ENCODE data around the gene TBC1D4. TPM values are rescaled to one million over a fixed set of nuclear protein-coding genes. Genes with fewer than 3 reads are reported as not detected.

Gene TBC1D4
- total and polyA plus RNA-seq, 7 donors: 5.4 to 15.0 (median 7.8) TPM

GRCh38 chr13:75458696-75459422, 23.1 kb downstream of the TBC1D4 start:
- no peaks in the 10 kb centered on the region for H3K4me1 ChIP-seq
- no peak for TF ChIP-seq CTCF (IDR thresholded peaks at IDR 0.05)
- no peak for TF ChIP-seq EP300 (IDR thresholded peaks at IDR 0.05)
- no peak for TF ChIP-seq POLR2A (IDR thresholded peaks at IDR 0.05)
- H3K9me3 ChIP-seq: no peaks in the 10 kb centered on the region
- H3K4me3 ChIP-seq: no peak overlapping the region
- WGBS, 2 donors: 18 to 71% methylated on average over 6 of the region's 6 CpGs
- H3K27ac ChIP-seq: no peak overlapping the region
- DNase-seq: no peak
- H3K36me3 ChIP-seq: no peaks in the 10 kb centered on the region
- intact Hi-C loops (cut with DNase I): no loop called here
- no peaks in the 10 kb centered on the region for H3K27me3 ChIP-seq

- TF ChIP-seq EP300 (IDR thresholded peaks at IDR 0.05) (no peak), POLR2AphosphoS5 (IDR thresholded peaks at IDR 0.05) (no peak), CTCF (IDR thresholded peaks at IDR 0.05) (no peak), POLR2A (IDR thresholded peaks at IDR 0.05) (no peak)
- Histone ChIP-seq H3K27me3 (no peaks in the 10 kb centered on the region), H3K4me1 (no peaks in the 10 kb centered on the region), H3K9me3 (no peaks in the 10 kb centered on the region), H3K36me3 (no peaks in the 10 kb centered on the region), H3K4me3 (no peak overlapping the region), H3K27ac (no peak overlapping the region)
- intact Hi-C loops (cut with DNase I): no loop called here
- no peak for DNase-seq
Measured at GRCh38 chr13:75455962-75456361, 26.0 kb downstream of the TBC1D4 start.

GRCh38 chr13:75454497-75454896, 27.5 kb downstream of the TBC1D4 start:
- intact Hi-C loops (cut with DNase I): no loop called here
- H3K27ac ChIP-seq: no peak overlapping the region
- no peaks in the 10 kb centered on the region for H3K27me3 ChIP-seq
- H3K36me3 ChIP-seq: no peaks in the 10 kb centered on the region
- no peaks in the 10 kb centered on the region for H3K4me1 ChIP-seq
- H3K9me3 ChIP-seq: no peaks in the 10 kb centered on the region
- WGBS, 2 donors: 72 to 88% methylated on average over 1 of the region's 1 CpG
- H3K4me3 ChIP-seq: no peak overlapping the region
- DNase-seq: no peak
- TF ChIP-seq POLR2AphosphoS5 (IDR thresholded peaks at IDR 0.05): no peak
- TF ChIP-seq POLR2A (IDR thresholded peaks at IDR 0.05): no peak
- no peak for TF ChIP-seq EP300 (IDR thresholded peaks at IDR 0.05)
- no peak for TF ChIP-seq CTCF (IDR thresholded peaks at IDR 0.05)

- WGBS, 2 donors: 21 to 67% methylated on average over 8 of the region's 8 CpGs
- Histone ChIP-seq H3K27me3 (no peaks in the 10 kb centered on the region), H3K4me1 (no peaks in the 10 kb centered on the region), H3K27ac (no peak overlapping the region), H3K36me3 (no peaks in the 10 kb centered on the region), H3K4me3 (no peak overlapping the region), H3K9me3 (no peaks in the 10 kb centered on the region)
- intact Hi-C loops (cut with DNase I): no loop called here
- TF ChIP-seq POLR2AphosphoS5 (IDR thresholded peaks at IDR 0.05) (no peak), POLR2A (IDR thresholded peaks at IDR 0.05) (no peak), CTCF (IDR thresholded peaks at IDR 0.05) (no peak), EP300 (IDR thresholded peaks at IDR 0.05) (no peak)
- no peak for DNase-seq
Measured at GRCh38 chr13:75452564-75452963, 29.4 kb downstream of the TBC1D4 start.

GRCh38 chr13:75447493-75447892, 34.5 kb downstream of the TBC1D4 start:
- Histone ChIP-seq H3K27me3 (no peaks in the 10 kb centered on the region), H3K9me3 (no peaks in the 10 kb centered on the region), H3K4me1 (peaks cover 0 to 6% (median 2%) of the 10 kb centered on the region in 4 donors), H3K36me3 (no peaks in the 10 kb centered on the region), H3K27ac (no peak overlapping the region), H3K4me3 (no peak overlapping the region)
- DNase-seq: no peak
- TF ChIP-seq POLR2AphosphoS5 (IDR thresholded peaks at IDR 0.05) (no peak), EP300 (IDR thresholded peaks at IDR 0.05) (no peak), CTCF (IDR thresholded peaks at IDR 0.05) (no peak), POLR2A (IDR thresholded peaks at IDR 0.05) (no peak)
- WGBS, 2 donors: 35 to 81% methylated on average over 4 of the region's 4 CpGs
- intact Hi-C loops (cut with DNase I): no loop called here
